KOPT-K1 (cell line): ENCODE data around the gene LRRK1.

Source experiments
- H3K27ac ChIP-seq: fragments of 200-600 bp; sonication (generic); 2 replicates; pipeline ENCODE4 v1.5.1; 2016; ENCODE audit warnings: antibody characterized with exemption, mild to moderate bottlenecking, low read depth, low read length; ENCODE audit not compliant: poor library complexity, severe bottlenecking
- H3K36me3 ChIP-seq: fragments of 200-600 bp; sonication (generic); 2 replicates; pipeline ENCODE4 v1.5.1; 2017; ENCODE audit warnings: antibody characterized with exemption, mild to moderate bottlenecking, low read length, moderate library complexity; ENCODE audit not compliant: insufficient read depth
- H3K9me3 ChIP-seq: fragments of 200-600 bp; sonication (generic); 2 replicates; pipeline ENCODE4 v1.5.1; 2017; ENCODE audit warnings: antibody characterized with exemption, low read length, mild to moderate bottlenecking; ENCODE audit not compliant: insufficient read depth, poor library complexity, severe bottlenecking

The LRRK1 gene

DNA sequence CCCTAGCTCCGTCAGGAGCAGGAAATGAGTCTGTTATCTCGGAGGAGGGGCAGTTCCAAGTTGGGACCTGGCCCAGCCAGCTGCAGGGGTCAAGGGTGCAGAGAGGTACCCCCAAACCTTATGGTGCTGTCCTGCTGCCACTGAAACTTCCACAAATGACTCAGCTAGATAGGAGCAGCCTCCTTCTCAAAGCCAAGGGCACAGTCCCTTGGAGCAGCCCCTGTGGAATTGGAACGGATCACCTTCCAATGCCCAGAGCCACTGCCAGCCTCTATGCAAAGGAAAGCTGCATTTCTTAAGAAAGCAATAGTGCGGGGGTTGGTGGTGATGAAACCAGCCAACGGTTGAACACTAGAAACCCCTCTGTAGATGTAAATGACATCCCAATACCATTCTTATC, 19.6 kb upstream of the LRRK1 start:
- Histone ChIP-seq H3K9me3 (no peaks in the 10 kb centered on the region), H3K36me3 (no peaks in the 10 kb centered on the region), H3K27ac (no peak overlapping the region)

DNA sequence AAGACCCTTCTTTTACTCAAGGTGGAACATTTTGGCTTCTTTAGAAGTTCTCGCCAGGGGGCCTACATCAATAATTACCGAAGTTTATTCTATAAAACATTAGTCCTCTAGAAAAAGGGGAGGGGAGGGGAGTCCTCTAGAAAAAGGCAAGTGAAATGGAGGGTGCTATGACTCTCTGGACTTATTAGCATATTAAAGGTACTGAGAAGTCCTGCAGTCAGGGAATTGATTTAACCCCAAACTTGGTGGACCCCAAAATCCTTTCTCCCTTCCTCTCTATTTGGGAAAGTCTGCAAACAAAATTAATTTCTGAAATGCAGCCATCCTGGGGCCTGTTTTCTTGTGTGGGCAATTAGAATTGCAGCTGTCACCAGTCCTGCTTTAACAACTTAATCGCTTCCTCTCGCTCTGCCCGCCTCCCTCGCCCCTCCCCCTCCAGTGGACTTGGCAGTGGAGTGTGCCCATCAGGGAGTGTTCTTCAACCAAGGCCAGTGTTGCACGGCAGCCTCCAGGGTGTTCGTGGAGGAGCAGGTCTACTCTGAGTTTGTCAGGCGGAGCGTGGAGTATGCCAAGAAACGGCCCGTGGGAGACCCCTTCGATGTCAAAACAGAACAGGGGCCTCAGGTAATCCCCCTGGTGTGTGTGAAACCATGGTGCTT, 18.9 kb upstream of the LRRK1 start:
- Histone ChIP-seq H3K36me3 (no peaks in the 10 kb centered on the region), H3K27ac (no peak overlapping the region)

DNA sequence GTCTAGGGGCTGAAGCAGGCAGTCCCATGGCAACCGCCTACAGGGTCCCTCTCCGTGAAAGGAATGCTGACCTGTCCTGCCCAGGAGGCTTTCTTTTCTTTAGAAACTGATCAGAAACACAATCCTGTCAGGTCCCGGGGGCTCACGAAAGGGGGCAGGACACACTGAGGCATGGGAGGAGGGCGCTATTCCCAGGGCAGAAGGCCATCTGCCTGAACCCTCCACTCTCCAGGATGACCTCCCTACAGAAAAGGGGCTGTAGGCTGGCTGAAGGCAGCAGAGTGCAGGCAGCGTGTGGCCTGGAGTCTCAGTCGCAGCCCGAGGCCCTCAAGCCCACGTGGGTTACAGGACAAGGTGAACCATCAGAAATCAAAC, 18.4 kb upstream of the LRRK1 start:
- Histone ChIP-seq H3K9me3 (no peaks in the 10 kb centered on the region), H3K27ac (no peak overlapping the region), H3K36me3 (no peaks in the 10 kb centered on the region)

More for the DNA sequence above, 18.9 kb upstream of the LRRK1 start:
- no peaks in the 10 kb centered on the region for H3K9me3 ChIP-seq

DNA sequence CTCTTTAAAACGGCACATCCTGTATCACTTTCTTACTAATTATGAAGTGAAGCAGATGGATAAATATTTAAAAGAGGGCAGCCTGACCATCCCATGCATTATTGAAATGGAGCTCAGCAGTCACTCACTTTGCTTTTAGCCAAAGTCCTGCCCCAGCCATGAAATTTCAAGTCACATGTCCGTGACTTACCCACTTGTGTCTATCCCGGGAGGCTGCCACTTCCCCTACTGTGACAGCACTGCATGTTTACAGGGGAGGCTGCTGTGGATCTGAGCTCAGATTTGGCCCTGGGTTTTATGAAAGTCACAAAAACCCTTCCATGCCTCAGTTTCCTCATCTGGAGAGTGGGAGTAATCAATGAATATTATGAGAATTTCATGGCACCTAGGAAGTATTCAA, 17.9 kb upstream of the LRRK1 start:
- H3K36me3 ChIP-seq, result no peaks in the 10 kb centered on the region
- no peak overlapping the region for H3K27ac ChIP-seq
- H3K9me3 ChIP-seq, result no peaks in the 10 kb centered on the region

DNA sequence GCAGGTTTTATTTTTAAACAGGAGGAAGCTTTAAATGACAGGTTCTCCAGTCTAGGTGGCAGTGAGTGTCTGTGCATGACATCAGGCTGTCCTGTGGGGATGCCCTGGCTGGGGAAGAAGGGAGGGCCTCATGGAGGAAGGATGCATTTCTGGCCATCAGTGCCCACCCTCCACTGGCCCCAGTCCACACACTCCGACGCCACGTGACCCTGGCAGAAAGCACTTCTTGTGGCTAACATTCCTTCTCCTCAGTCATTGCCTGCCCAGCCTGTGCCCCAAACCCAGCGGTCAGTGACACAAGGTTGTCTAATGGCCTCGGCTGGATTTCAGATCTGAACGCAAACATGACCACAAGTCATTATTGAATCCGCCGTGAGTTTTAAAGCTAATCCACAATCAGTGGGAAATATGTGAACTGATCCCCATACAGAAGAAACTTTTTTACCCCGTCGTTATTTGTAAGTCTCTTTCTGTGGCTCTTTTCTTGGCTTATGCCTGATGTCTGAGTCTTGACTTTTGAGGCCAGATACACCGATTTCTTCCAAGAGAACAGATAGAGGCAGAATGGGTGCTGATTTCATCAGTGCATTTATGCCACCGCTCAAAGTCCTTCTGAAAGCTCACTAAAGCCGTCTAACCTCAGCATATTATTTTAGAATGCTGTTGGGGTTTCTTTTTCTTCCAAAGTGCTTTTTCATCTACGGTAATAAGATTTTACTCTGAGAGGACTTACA, 17.3 kb upstream of the LRRK1 start:
- H3K27ac ChIP-seq, result no peak overlapping the region
- H3K36me3 ChIP-seq, result no peaks in the 10 kb centered on the region
- no peaks in the 10 kb centered on the region for H3K9me3 ChIP-seq

DNA sequence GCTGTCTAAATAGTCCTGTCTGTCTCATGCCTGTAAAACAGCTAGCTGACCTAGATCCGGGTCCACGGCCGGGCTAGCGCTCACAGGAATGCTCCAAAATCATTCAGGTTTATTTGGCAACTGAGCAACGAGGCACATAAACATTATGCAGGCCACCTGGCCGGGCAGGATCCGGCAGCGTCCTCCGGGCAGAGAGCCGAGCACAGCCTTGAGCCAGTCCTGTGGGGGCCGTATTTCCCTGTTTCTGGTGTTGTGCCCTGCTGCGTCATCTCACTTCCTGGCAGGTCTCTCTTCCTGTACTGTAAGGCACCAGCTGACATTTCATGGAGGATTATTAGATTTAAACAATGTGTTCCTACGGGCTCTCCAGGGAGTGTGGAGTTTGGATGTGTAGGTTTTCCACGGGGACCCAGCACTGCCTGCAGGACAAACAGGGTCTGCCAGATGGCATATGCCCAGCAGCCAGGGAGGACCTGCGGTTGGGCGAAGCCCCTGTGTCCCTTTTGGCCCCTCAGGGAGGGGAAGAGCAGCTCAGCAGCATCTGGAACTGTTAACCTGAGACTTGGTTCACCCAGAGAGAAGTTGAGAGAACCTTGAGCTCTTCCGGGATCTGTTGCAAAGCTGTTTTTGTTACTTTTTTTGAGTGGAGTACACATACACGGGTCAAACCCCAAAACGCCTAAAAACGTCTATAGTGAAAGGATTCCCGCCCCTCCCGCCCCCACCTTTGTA, 16.6 kb upstream of the LRRK1 start:
- no peaks in the 10 kb centered on the region for H3K9me3 ChIP-seq
- no peaks in the 10 kb centered on the region for H3K36me3 ChIP-seq
- no peak overlapping the region for H3K27ac ChIP-seq

DNA sequence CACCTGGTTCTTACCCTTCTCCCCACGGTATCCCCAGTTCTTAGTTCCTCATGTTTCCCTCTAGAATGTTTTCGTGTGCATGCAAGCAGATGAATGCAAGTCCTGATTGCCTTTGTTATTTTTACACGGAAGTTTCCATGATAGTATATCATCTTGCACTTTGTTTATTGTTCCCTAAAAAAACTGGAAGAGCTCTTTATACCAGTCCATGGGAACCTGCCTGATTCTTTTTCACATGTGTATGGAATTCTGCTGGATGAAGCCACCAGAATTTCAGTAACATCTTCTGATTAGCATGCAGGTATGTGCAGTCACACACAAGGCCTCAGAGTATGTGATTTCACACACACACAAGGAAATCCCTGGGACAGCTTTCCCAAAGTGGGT, 16.0 kb upstream of the LRRK1 start:
- H3K9me3 ChIP-seq, result no peaks in the 10 kb centered on the region
- H3K27ac ChIP-seq, result no peak overlapping the region
- H3K36me3 ChIP-seq, result no peaks in the 10 kb centered on the region

DNA sequence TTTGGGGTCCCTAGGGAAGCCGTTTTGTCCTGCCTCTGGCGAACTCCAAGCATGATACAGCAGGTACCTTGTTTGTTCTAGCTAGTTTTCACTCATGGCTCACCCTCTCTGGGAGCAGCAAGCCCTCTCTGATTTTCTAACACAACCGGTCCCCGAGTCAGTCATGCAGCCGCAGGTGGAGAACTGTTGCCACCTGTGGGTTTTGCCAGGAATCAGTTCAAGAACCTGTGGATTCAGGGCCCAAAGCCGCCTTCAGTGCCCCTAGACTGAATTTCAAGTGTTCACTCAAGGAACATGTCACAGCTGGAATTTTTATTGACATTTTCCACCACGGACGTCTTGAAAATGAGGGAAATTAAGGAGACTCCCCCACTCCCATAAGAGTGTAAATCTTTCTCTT, 13.3 kb upstream of the LRRK1 start:
- Histone ChIP-seq H3K9me3 (no peaks in the 10 kb centered on the region), H3K27ac (no peak overlapping the region), H3K36me3 (no peaks in the 10 kb centered on the region)

DNA sequence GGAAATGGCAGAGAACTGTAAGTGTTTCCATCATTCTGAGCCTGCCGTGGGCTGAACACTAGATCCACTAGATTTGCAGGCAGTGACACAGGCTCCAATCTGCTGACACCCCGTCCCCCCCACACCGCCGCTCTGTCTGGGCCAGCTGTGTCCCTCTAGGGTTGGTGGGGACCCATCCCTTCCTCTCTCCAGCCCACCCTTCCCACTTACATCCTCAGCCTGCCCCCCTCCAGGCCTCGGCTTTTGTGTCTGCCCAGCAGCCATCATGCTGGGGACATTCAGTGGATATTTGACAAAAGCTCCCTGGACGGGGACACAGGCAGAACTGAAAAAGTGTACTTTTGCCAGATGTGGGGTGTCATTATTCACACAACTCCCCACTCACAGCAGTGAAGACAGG, 10.7 kb upstream of the LRRK1 start:
- no peak overlapping the region for H3K27ac ChIP-seq
- H3K9me3 ChIP-seq, result no peaks in the 10 kb centered on the region
- H3K36me3 ChIP-seq, result no peaks in the 10 kb centered on the region

DNA sequence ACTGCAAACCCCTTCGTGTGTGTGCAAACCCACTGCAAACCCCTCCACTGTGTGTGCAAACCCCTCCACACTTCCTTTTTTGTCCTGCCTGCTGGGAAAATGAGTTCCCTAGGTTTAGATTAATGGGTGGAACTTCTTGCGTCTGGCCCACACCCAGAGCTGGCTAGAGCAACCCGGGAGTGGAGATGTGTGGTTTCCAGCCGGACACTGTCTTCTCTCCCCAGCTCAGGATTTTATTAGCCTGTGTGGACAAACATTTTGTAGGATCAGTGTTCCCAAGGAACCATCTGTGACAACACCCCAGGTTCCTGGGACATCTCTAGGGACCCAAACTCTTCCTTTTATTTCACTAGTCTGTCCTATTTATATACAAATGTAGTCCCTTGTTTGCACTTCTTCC, 9.6 kb upstream of the LRRK1 start:
- no peaks in the 10 kb centered on the region for H3K36me3 ChIP-seq
- H3K27ac ChIP-seq, result no peak overlapping the region
- H3K9me3 ChIP-seq, result no peaks in the 10 kb centered on the region

DNA sequence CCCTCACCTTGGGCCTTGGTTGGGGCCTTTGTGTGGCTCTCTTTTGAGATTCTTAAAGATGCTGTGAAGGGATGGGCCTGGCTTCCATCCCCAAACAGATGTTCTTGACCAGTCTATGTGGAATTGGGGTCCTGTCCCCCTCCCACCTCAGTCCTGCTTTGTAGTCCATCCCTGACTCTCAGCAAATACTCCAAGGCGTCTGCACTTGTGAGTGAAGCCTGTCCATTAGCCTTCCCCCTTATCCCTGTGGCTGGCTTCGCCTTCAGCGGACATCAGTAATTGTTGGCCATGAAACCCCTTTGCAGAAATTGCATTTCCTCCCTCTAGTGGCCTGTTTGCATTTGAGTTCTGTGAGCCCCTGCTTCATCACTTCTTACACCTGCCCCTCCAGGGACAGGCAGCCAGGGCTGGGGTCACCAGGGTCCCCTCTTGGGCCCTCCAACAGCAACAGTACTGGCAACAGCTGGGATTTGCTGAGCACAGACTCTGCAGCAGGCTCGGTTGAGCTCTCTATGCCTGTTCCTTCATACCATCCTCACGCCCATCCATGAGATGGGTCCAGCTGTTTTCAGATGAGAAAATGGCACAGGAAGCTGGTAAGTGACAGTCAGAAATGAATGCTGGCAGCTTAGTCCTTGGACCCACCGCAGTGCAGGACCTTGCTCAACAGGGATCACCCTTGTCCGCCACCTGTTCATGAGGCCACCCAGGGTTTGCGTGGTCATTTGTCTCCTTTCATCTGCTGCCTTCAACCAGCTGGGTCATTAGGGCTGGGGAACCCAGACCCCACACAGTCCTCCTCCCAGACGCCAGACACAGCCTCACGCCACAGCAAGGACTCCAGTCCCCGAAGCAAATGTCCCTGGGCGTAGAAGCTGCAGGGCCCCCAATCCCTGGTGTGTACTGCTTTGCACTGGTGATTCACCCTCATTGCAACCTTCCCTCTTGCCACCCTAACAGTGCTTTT, 8.9 kb upstream of the LRRK1 start:
- Histone ChIP-seq H3K9me3 (no peaks in the 10 kb centered on the region), H3K27ac (no peak overlapping the region), H3K36me3 (no peaks in the 10 kb centered on the region)

DNA sequence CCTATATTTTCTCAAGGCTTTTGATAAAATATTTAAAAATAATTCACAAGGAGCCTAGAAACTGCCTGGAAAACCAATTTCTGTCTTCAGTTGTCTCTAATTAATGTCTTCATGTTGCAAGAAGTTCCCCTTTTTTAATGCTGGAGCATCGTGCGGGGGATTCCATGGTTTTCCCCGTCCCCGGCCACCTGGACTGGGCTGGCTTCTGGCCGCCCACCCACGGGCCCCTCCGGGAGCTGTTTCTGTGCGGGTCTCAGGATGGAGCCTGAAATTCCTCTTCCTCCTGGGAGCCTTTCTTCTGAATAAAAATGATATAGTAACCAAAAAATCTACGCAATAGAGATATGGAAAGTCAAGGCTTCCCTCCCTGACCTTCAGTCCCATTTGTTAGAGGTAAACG, 8.1 kb upstream of the LRRK1 start:
- Histone ChIP-seq H3K36me3 (no peaks in the 10 kb centered on the region), H3K9me3 (no peaks in the 10 kb centered on the region), H3K27ac (no peak overlapping the region)

DNA sequence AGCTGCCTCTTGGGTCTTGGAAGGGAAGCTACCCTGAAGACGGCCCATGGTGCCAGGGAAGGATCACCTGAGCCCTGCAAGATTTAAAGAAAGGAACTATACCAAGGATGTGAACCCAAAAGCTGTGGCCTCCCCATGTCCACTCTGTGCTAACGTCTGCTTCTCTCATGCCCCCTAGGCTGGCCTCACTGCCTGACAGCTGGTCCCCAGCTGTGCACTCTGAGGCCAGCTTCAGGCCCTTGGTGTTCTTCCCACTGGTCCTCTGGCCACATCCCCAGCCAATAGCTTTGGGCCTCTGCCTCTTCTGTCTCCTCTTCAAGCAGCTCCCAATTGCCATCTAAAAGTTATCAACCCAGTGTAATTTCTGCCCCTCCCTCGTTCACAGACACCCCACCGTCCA, 5.2 kb upstream of the LRRK1 start:
- no peaks in the 10 kb centered on the region for H3K9me3 ChIP-seq
- no peaks in the 10 kb centered on the region for H3K36me3 ChIP-seq
- H3K27ac ChIP-seq, result no peak overlapping the region

DNA sequence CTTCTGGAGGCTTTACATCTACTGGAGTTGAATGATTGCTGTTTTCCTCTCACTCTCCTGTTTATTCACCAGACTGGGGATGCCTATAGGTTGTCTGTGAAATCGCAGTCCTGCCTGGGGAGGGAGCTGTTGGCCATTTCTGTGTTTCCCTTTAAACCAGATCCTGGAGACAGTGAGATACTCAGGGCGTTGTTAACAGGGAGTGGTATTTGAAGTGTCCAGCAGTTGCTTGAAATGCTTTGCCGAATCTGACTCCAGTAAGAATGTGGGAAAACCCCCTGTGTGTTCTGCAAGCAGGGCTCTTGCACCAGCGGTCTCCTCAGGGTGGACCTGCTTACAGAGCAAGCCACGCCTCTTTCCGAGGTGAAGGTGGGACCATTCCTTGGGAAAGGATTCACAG, 4.3 kb upstream of the LRRK1 start:
- no peak overlapping the region for H3K27ac ChIP-seq
- H3K9me3 ChIP-seq, result no peaks in the 10 kb centered on the region
- no peaks in the 10 kb centered on the region for H3K36me3 ChIP-seq
